Ovary (tissue), 3 donors: ENCODE results near the gene SMPD1.

Experiments used
- CTCF ChIP-seq, 3 donors: fragments of 450-650 bp in 2 of 3; fragments of 200-600 bp in 1 of 3; IDR thresholded peaks; one replicate each; pipeline versions ENCODE4 v1.5.1 to v1.8.0; 2016 to 2022; ENCODE audit warnings: antibody characterized with exemption in 3 of 3, mild to moderate bottlenecking in 1 of 3
- EP300 ChIP-seq: sonication (generic); formaldehyde crosslinking; IDR thresholded peaks from one replicate; pipeline ENCODE4 v1.6.1; 2017; ENCODE audit warnings: antibody characterized with exemption
- POLR2A ChIP-seq: fragments of 450-650 bp; IDR thresholded peaks from one replicate; pipeline ENCODE4 v1.6.1; 2017; ENCODE audit warnings: antibody characterized with exemption, mild to moderate bottlenecking, moderate library complexity
- donor health status: DM: no; HTN: no; CAD: no.

DNA sequence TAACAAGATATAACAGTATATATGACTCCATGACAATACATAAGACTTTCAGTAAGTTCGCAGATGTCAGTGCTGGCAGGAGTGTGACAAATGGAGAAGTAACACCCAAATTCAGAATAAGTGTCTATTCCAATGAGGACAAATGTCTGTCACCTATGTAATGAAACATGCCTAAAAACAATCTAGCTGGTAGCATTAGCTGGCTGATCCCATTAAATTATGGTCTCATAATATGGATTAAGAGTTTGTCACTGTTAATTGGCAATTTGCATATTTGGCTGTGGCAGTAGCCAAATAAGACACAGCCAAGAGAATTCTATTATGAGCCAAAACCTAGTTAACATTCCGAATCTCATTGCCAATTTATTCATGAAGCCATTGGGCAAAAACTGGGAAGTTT, 39.8 kb upstream of the SMPD1 start:
- TF ChIP-seq CTCF (IDR thresholded peaks at IDR 0.05) (no peak), EP300 (no peak), POLR2A (no peak)
